ENCODE data around the gene TNFRSF8. TPM values are rescaled to one million over a fixed set of nuclear protein-coding genes. Genes with fewer than 3 reads are reported as not detected.

The TNFRSF8 gene
- total and polyA plus RNA-seq, 9 of the 15 experiments (the other 6 are each of a cell fraction or from before 2014, with no cell fraction given): 3.5 to 38.4 (median 17.1) TPM

DNA sequence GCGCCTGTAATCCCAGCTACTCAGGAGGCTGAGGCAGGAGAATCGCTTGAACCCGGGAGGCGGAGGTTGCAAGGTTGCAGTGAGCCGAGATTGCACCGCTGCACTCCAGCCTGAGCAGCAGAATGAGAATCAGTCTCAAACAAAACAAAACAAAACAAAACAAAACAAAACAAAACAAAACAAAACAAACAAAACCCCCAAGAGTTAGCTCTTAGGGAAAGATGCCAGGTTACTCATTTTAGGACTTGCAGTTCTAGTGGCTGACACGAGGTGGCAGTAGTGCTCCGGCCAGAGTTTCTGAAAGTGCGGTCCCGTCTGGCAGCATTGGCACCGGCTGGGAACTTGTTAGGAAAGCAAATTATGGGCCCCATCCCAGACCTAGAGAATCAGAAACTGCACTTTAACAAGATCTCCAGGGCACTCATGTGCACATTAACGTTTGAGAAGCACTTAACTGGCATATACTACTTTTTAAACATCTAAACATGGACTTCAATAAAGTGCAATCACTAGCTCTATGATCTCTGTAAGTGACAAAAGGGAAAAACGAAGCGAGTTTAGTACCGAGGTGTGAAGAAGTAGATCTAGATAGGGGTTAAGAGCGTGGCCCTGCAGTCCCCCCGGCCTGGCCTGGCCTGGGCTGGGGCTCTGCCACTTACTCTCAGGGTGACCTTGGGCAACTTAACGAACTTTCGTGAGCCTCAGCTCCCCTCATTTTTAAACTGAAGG lies 61.8 kb downstream of the TNFRSF8 start (continued):
- TF ChIP-seq, protein P1, sequence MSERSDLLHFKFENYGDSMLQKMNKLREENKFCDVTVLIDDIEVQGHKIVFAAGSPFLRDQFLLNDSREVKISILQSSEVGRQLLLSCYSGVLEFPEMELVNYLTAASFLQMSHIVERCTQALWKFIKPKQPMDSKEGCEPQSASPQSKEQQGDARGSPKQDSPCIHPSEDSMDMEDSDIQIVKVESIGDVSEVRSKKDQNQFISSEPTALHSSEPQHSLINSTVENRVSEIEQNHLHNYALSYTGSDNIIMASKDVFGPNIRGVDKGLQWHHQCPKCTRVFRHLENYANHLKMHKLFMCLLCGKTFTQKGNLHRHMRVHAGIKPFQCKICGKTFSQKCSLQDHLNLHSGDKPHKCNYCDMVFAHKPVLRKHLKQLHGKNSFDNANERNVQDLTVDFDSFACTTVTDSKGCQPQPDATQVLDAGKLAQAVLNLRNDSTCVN (CRISPR knock-in tag; IDR thresholded peaks at IDR 0.05): 0 out of 2 replicates have a peak, but pooled peaks have one; percentile 21
- TF ChIP-seq, protein P2, sequence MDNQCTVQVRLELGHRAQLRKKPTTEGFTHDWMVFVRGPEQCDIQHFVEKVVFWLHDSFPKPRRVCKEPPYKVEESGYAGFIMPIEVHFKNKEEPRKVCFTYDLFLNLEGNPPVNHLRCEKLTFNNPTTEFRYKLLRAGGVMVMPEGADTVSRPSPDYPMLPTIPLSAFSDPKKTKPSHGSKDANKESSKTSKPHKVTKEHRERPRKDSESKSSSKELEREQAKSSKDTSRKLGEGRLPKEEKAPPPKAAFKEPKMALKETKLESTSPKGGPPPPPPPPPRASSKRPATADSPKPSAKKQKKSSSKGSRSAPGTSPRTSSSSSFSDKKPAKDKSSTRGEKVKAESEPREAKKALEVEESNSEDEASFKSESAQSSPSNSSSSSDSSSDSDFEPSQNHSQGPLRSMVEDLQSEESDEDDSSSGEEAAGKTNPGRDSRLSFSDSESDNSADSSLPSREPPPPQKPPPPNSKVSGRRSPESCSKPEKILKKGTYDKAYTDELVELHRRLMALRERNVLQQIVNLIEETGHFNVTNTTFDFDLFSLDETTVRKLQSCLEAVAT (IDR thresholded peaks at IDR 0.05): peak; percentile 21 to 81; a peak in 2 of 4 replicates
- TF ChIP-seq OTX1 (CRISPR knock-in tag; IDR thresholded peaks at IDR 0.05): peak; percentile 86; the same call in 1 of the 2 replicates
- TF ChIP-seq CREB1 (IDR thresholded peaks at IDR 0.05): no peak
- TF ChIP-seq CREB1 (CRISPR knock-in tag; IDR thresholded peaks at IDR 0.05): no peak
- peak; percentile 27 for TF ChIP-seq BRD9 (IDR thresholded peaks at IDR 0.05; ENCODE audit: low read depth, partially characterized antibody)
- no peak for TF ChIP-seq NFATC3 (IDR thresholded peaks at IDR 0.05)
- TF ChIP-seq RAD21 (CRISPR knock-in tag; conservative IDR thresholded peaks at IDR 0.05 in 1 of 2, IDR thresholded peaks at IDR 0.05 in 1 of 2): peak; percentile 99 to 100
- no peak for TF ChIP-seq FOSL1 (tag; conservative IDR thresholded peaks at IDR 0.05)
- TF ChIP-seq, protein P3, sequence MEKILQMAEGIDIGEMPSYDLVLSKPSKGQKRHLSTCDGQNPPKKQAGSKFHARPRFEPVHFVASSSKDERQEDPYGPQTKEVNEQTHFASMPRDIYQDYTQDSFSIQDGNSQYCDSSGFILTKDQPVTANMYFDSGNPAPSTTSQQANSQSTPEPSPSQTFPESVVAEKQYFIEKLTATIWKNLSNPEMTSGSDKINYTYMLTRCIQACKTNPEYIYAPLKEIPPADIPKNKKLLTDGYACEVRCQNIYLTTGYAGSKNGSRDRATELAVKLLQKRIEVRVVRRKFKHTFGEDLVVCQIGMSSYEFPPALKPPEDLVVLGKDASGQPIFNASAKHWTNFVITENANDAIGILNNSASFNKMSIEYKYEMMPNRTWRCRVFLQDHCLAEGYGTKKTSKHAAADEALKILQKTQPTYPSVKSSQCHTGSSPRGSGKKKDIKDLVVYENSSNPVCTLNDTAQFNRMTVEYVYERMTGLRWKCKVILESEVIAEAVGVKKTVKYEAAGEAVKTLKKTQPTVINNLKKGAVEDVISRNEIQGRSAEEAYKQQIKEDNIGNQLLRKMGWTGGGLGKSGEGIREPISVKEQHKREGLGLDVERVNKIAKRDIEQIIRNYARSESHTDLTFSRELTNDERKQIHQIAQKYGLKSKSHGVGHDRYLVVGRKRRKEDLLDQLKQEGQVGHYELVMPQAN (IDR thresholded peaks at IDR 0.05; ENCODE audit: borderline replicate concordance): 0 out of 2 replicates have a peak, but pooled peaks have one; percentile 31
- TF ChIP-seq SMAD1 (IDR thresholded peaks at IDR 0.05; ENCODE audit: low read depth, low read length, partially characterized antibody): peak; percentile 47
- TF ChIP-seq ELF4 (CRISPR knock-in tag; IDR thresholded peaks at IDR 0.05): peak; percentile 93
- no peak for TF ChIP-seq IRF2 (CRISPR knock-in tag; IDR thresholded peaks at IDR 0.05)
- TF ChIP-seq BACH1 (tag; IDR thresholded peaks at IDR 0.05): no peak
- TF ChIP-seq, protein P4, sequence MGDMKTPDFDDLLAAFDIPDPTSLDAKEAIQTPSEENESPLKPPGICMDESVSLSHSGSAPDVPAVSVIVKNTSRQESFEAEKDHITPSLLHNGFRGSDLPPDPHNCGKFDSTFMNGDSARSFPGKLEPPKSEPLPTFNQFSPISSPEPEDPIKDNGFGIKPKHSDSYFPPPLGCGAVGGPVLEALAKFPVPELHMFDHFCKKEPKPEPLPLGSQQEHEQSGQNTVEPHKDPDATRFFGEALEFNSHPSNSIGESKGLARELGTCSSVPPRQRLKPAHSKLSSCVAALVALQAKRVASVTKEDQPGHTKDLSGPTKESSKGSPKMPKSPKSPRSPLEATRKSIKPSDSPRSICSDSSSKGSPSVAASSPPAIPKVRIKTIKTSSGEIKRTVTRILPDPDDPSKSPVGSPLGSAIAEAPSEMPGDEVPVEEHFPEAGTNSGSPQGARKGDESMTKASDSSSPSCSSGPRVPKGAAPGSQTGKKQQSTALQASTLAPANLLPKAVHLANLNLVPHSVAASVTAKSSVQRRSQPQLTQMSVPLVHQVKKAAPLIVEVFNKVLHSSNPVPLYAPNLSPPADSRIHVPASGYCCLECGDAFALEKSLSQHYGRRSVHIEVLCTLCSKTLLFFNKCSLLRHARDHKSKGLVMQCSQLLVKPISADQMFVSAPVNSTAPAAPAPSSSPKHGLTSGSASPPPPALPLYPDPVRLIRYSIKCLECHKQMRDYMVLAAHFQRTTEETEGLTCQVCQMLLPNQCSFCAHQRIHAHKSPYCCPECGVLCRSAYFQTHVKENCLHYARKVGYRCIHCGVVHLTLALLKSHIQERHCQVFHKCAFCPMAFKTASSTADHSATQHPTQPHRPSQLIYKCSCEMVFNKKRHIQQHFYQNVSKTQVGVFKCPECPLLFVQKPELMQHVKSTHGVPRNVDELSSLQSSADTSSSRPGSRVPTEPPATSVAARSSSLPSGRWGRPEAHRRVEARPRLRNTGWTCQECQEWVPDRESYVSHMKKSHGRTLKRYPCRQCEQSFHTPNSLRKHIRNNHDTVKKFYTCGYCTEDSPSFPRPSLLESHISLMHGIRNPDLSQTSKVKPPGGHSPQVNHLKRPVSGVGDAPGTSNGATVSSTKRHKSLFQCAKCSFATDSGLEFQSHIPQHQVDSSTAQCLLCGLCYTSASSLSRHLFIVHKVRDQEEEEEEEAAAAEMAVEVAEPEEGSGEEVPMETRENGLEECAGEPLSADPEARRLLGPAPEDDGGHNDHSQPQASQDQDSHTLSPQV (IDR thresholded peaks at IDR 0.05): peak; percentile 55; the same call in 1 of the 2 replicates
- TF ChIP-seq PYGO2 (tag; IDR thresholded peaks at IDR 0.05): peak; percentile 21; the same call in 1 of the 2 replicates
- peak; percentile 75 for TF ChIP-seq NFIC (IDR thresholded peaks at IDR 0.05)
- TF ChIP-seq, protein P5, sequence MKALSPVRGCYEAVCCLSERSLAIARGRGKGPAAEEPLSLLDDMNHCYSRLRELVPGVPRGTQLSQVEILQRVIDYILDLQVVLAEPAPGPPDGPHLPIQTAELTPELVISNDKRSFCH (CRISPR knock-in tag; IDR thresholded peaks at IDR 0.05): no peak
- TF ChIP-seq, protein P5 (tag; IDR thresholded peaks at IDR 0.05): 0 out of 2 replicates have a peak, but pooled peaks have one; percentile 14
